PC-9 (cell line): ENCODE results near the gene COL11A2.

Experiments used
- CTCF ChIP-seq: fragments of 200-600 bp; sonication (generic); conservative IDR thresholded peaks from 2 replicates; pipeline ENCODE4 v1.6.1; 2017; ENCODE audit warnings: mixed run types, antibody characterized with exemption, mild to moderate bottlenecking, moderate library complexity
- EZH2 ChIP-seq: fragments of 200-600 bp; sonication (generic); IDR thresholded peaks from 2 replicates; pipeline ENCODE4 v1.8.0; 2017; ENCODE audit warnings: antibody characterized with exemption, low read depth

GRCh38 chr6:33197431-33198048 is 5.3 kb upstream of the COL11A2 start:
- TF ChIP-seq CTCF (peak; percentile 69), EZH2 (no peak)
